A549 (cell line): ENCODE data around the gene NTM. TPM values are rescaled to one million over a fixed set of nuclear protein-coding genes. Genes with fewer than 3 reads are reported as not detected.

Source experiments
- ATAC-seq, 2 experiments: fragments of 200-7000 bp in 1 of 2; fragments of >200 bp in 1 of 2; cut with Nextera tagmentation in 1 of 2; cut with Tn5 transposase in 1 of 2; 3 replicates each; pipeline versions ENCODE4 v1.8.0 to v1.9.1; 2018 to 2020; ENCODE audit warnings: mild to moderate bottlenecking in 1 of 2, moderate library complexity in 1 of 2
- CTCF ChIA-PET: fragments of 300-600 bp; sonication (Branson Sonifier 250); formaldehyde crosslinking; extraction: SDS; loops from one replicate; lab custom pipeline; 2021; ENCODE audit warnings: antibody characterized with exemption, inconsistent platforms; lab: Yijun Ruan, JAX
- POLR2A ChIA-PET: fragments of 350-600 bp; formaldehyde crosslinking; extraction: SDS; loops from one replicate; lab custom pipeline; 2021; ENCODE audit warnings: antibody characterized with exemption, inconsistent platforms; lab: Yijun Ruan, JAX
- DNase-seq, 2 experiments: peaks; one replicate each; pipeline versions ENCODE4 v3.0.0 to v3.0.0-alpha.2; 2011 to 2016; ENCODE audit warnings: low read depth in 1 of 2, low spot score in 1 of 2
- FAIRE-seq: peaks from 2 replicates; lab custom pipeline; 2011; peaks lifted over from hg19 to GRCh38; lab: Jason Lieb, UNC
- H3K27ac ChIP-seq, 2 experiments: fragments of >200 bp; sonication (Bioruptor Twin); formaldehyde crosslinking; 3 replicates each; pipeline ENCODE4 v1.5.1; 2016 to 2017
- H3K4me1 ChIP-seq: fragments of >200 bp; sonication (Bioruptor Twin); formaldehyde crosslinking; 3 replicates; pipeline ENCODE4 v1.6.1; 2016
- H3K4me2 ChIP-seq: fragments of >200 bp; sonication (Bioruptor Twin); formaldehyde crosslinking; 3 replicates; pipeline ENCODE4 v1.6.1; 2016
- H3K4me3 ChIP-seq: fragments of >200 bp; sonication (Bioruptor Twin); formaldehyde crosslinking; 3 replicates; pipeline ENCODE4 v1.5.1; 2016
- H3K9me3 ChIP-seq: fragments of >200 bp; sonication (Bioruptor Twin); formaldehyde crosslinking; 3 replicates; pipeline ENCODE4 v1.6.1; 2016
- BHLHE40 ChIP-seq: IDR thresholded peaks from 2 replicates; pipeline ENCODE4 v1.6.1; 2012; ENCODE audit warnings: low read depth, low read length, inconsistent platforms
- CBX2 ChIP-seq: fragments of 200-600 bp; sonication (generic); IDR thresholded peaks from 2 replicates; pipeline ENCODE4 v1.6.1; 2016; ENCODE audit warnings: low read depth, mild to moderate bottlenecking, borderline replicate concordance
- CBX8 ChIP-seq: fragments of 200-600 bp; sonication (generic); IDR thresholded peaks from 2 replicates; pipeline ENCODE4 v1.6.1; 2016
- CHD4 ChIP-seq: fragments of 200-600 bp; sonication (generic); IDR thresholded peaks from 2 replicates; pipeline ENCODE4 v1.6.1; 2016; ENCODE audit warnings: antibody characterized with exemption, mild to moderate bottlenecking, borderline replicate concordance
- EHMT2 ChIP-seq: fragments of 200-600 bp; sonication (generic); IDR thresholded peaks from 2 replicates; pipeline ENCODE4 v1.6.1; 2016; ENCODE audit warnings: antibody characterized with exemption, low read depth, mild to moderate bottlenecking, moderate library complexity
- EP300 ChIP-seq, 2 experiments: fragments of >200 bp; sonication (Bioruptor Twin); formaldehyde crosslinking; IDR thresholded peaks; 2 replicates in 1 of 2; 3 replicates in 1 of 2; pipeline ENCODE4 v1.6.1; 2016 to 2017
- GATA3 ChIP-seq: IDR thresholded peaks from 2 replicates; pipeline ENCODE4 v1.6.1; 2012; ENCODE audit warnings: borderline replicate concordance
- HDAC2 ChIP-seq: fragments of 200-600 bp; sonication (generic); IDR thresholded peaks from 2 replicates; pipeline ENCODE4 v1.6.1; 2016
- HOXB13 ChIP-seq: fragments of 250-450 bp; sonication (Bioruptor Pico); IDR thresholded peaks from 2 replicates; pipeline ENCODE4 v1.5.0; 2020; ENCODE audit warnings: low read depth, mild to moderate bottlenecking, moderate library complexity
- JUNB ChIP-seq: fragments of >200 bp; sonication (Bioruptor Twin); formaldehyde crosslinking; IDR thresholded peaks from 2 replicates; pipeline ENCODE4 v1.6.1; 2016
- MYC ChIP-seq: IDR thresholded peaks from 2 replicates; pipeline ENCODE4 v1.6.1; 2012; ENCODE audit warnings: mild to moderate bottlenecking, inconsistent platforms, low read length, improper control_type of control experiment, borderline replicate concordance
- NFE2L2 ChIP-seq: fragments of 150-350 bp; conservative IDR thresholded peaks from 2 replicates; pipeline ENCODE4 v1.6.1; 2014; ENCODE audit warnings: low read length
- NPAS2 ChIP-seq: fragments of 250-450 bp; sonication (Bioruptor Pico); IDR thresholded peaks from 2 replicates; pipeline ENCODE4 v1.8.0; 2022; ENCODE audit warnings: mild to moderate bottlenecking, moderate library complexity, borderline replicate concordance
- PHF8 ChIP-seq: fragments of 200-600 bp; sonication (generic); IDR thresholded peaks from 2 replicates; pipeline ENCODE4 v1.6.1; 2016; ENCODE audit warnings: low read depth, mild to moderate bottlenecking, antibody characterized with exemption, moderate library complexity, borderline replicate concordance
- POLR2A ChIP-seq: IDR thresholded peaks from 2 replicates; pipeline ENCODE4 v1.6.1; 2012; ENCODE audit warnings: mild to moderate bottlenecking, low read length
- RAD21 ChIP-seq, 2 experiments: fragments of >200 bp in 1 of 2; sonication (Bioruptor Twin) in 1 of 2; formaldehyde crosslinking in 1 of 2; IDR thresholded peaks in 1 of 2; conservative IDR thresholded peaks in 1 of 2; 2 replicates in 1 of 2; 3 replicates in 1 of 2; pipeline ENCODE4 v1.6.1; 2012 to 2018; ENCODE audit warnings: inconsistent platforms in 1 of 2
- RARB ChIP-seq: fragments of 250-450 bp; sonication (Bioruptor Pico); IDR thresholded peaks from 2 replicates; pipeline ENCODE4 v1.8.0; 2021; ENCODE audit warnings: mild to moderate bottlenecking, moderate library complexity
- RCOR1 ChIP-seq: fragments of 150-350 bp; IDR thresholded peaks from 2 replicates; pipeline ENCODE4 v1.6.1; 2014; ENCODE audit warnings: antibody characterized with exemption, low read length, low read depth
- ZFP36 ChIP-seq: fragments of 450-650 bp; IDR thresholded peaks from 2 replicates; pipeline ENCODE4 v1.6.1; 2014; ENCODE audit warnings: borderline replicate concordance; ENCODE audit not compliant: partially characterized antibody
- ZSCAN20 ChIP-seq: fragments of 250-450 bp; sonication (Bioruptor Pico); IDR thresholded peaks from 2 replicates; pipeline ENCODE4 v1.8.0; 2022; ENCODE audit warnings: mild to moderate bottlenecking, moderate library complexity
- WGBS: methylation state at CpG from one replicate; pipeline ENCODE4 v1.1.6; 2017; ENCODE audit errors: missing lambda C conversion rate; 5-methylcytosine and 5-hydroxymethylcytosine counted together
- polyA plus RNA-seq, 4 experiments: library from polyadenylated mRNA; depleted of rRNA in 3 of 4; stranded (reverse); fragments of >200 nt; fragmentation: RNase III in 1 of 4; extraction: RNeasy Plus Mini Kit Qiagen cat#74134 plus additional on column Dnase treatment in 1 of 4; gene quantifications; 2 replicates in 3 of 4; 3 replicates in 1 of 4; pipeline ENCODE4 v1.2.3, GENCODE V29; 2011 to 2017
- TF ChIP-seq, protein P1 (sequence below): IDR thresholded peaks from 2 replicates; pipeline ENCODE4 v1.6.1; 2012

NTM gene
- polyA plus RNA-seq, 2 of the 4 experiments (the other 2 are of a cell fraction) = not detected

DNA sequence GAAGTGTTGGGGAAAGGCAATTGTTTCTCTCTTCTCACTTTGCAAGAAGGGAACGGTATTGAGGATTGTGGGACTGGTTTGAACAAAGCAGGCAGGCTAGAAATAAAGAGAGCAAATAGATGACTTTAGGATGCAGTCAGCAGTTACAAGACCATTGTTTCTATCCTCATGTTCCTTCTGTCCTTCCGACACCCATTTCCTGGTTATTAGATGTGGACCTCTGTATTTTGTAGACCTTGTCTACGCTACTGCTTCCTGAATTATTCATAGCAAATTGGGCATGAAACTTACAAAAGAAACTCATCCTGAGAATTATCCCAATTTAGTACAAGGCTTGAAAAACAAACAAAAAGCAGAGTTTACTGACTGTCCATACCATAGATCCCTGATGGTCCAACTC, 656.3 kb downstream of the NTM start:
- H3K27ac ChIP-seq = no peak overlapping the region
- H3K4me2 ChIP-seq = no peak overlapping the region
- ChIA-PET CTCF (no interaction called here), POLR2A (no interaction called here)
- H3K4me3 ChIP-seq = no peak overlapping the region
- DNase-seq (no peak), FAIRE-seq (no peak), ATAC-seq (no peak)
- H3K9me3 ChIP-seq = no peaks in the 10 kb centered on the region
- 28% methylated on average over 3 of the region's 3 CpGs for WGBS
- H3K4me1 ChIP-seq = no peaks in the 10 kb centered on the region
- TF ChIP-seq GATA3 = no peak
- TF ChIP-seq CHD4 = no peak
- no peak for TF ChIP-seq RAD21 (conservative IDR thresholded peaks at IDR 0.05 in 1 of 2, IDR thresholded peaks at IDR 0.05 in 1 of 2)
- TF ChIP-seq, all 56 proteins: peak for 0

DNA sequence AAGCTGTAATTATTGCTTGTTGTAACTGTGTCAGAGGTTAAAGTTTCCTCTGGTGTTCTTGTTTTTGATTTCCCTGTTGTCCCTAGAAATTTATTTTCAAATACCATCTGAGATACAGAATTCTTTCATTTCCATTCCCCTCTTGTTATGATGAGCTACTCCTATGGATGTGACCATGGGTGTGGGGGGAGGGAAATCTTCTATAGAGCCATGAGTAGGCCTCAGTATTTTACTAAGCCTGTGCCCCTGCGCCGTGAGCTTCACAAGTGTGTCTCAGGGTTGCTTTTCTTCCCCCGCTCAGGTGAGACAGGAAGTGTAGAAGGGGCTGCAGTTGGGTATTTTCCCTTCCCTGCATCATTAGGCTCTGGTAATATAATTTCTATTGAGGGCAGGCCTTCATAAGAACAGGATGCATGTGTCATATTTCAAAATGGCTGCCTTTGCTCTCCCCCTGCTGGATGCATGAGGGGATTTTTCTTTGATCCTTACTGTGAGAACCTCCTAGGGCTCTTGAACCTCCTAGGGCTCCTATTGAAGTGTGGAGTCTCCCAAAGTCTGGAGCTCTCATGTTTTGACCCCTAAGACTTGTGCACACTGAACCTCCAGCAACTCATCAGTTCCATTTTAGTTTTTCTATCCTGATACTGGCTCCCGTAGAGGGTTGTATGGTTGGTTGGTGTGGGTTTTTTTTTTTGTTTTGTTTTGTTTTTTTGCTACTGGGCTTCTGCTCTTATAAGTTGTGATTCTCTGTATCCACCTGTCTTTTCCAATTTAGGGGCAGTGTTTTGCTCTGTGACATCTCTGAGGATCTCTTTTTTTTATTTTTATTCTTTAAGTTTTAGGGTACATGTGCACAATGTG, 658.2 kb downstream of the NTM start:
- no peak overlapping the region for H3K4me3 ChIP-seq
- 21% methylated on average over 4 of the region's 4 CpGs for WGBS
- TF ChIP-seq BHLHE40 (no peak), RAD21 (conservative IDR thresholded peaks at IDR 0.05 in 1 of 2, IDR thresholded peaks at IDR 0.05 in 1 of 2) (peak in 1 of 2 experiments; percentile 26; a peak in 1 of 5 replicates)
- ATAC-seq (peak in 1 of 2 experiments; percentile 60; a peak in 2 of 6 replicates), DNase-seq (peak in 1 of 2 experiments; percentile 29), FAIRE-seq (no peak)
- no peaks in the 10 kb centered on the region for H3K9me3 ChIP-seq
- no peaks in the 10 kb centered on the region for H3K4me1 ChIP-seq
- ChIA-PET CTCF (no interaction called here), POLR2A (no interaction called here)
- no peak overlapping the region for H3K27ac ChIP-seq
- no peak overlapping the region for H3K4me2 ChIP-seq

DNA sequence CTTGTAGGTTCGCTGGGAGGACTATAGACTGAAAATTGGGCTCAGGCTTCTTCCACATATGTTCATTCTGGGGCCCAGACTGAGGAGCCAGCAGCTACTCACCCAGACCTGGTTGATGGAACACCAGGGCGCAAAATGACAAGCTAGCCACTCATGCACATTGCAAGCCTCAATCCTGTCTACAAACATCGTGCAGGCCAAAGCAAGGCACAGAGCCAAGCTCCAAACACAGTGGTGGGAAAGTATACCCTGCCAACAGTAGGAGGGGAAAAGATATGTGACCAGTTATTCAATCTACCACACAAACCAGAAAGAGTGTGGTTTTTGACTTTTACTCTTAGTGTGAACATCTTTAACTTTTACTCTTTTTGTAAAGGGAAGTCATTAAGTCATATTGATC, 660.5 kb downstream of the NTM start:
- Histone ChIP-seq H3K4me3 (no peak overlapping the region), H3K4me2 (no peak overlapping the region), H3K27ac (no peak overlapping the region), H3K4me1 (no peaks in the 10 kb centered on the region), H3K9me3 (no peaks in the 10 kb centered on the region)
- TF ChIP-seq EHMT2 = no peak
- no peak for TF ChIP-seq CBX2
- no peak for TF ChIP-seq GATA3
- TF ChIP-seq HOXB13 (CRISPR knock-in tag) = no peak
- no peak for TF ChIP-seq POLR2A
- TF ChIP-seq EP300 (IDR thresholded peaks at IDR 0.05) = no peak
- no peak for TF ChIP-seq HDAC2
- TF ChIP-seq RARB (CRISPR knock-in tag) = no peak
- CTCF ChIA-PET = no interaction called here
- DNase-seq (no peak), ATAC-seq (no peak), FAIRE-seq (no peak)
- POLR2A ChIA-PET = no interaction called here
- WGBS = 0% methylated on average over 3 of the region's 3 CpGs

DNA sequence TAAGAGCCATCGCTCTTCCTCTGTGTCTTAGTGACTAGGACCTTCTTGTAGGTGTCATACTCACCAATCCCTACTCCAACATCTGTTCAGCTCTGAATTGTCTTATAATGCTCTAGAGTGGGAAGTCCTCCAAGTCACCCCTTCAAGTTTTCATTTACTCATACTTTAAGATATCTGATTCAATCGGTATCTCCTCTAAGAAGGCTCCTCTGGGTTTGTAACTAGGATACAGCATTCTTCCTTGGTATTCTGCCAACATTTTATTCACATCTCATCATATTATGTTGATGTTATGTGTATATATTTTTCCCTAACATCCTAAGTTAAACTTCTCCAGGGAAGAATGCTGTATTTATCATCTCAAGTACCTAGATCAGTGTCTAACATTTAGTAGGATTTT, 662.1 kb downstream of the NTM start:
- WGBS = 0% methylated on average over 2 of the region's 2 CpGs
- ATAC-seq = no peak
- TF ChIP-seq CHD4 (no peak), ZFP36 (no peak), RCOR1 (no peak), PHF8 (no peak), NFE2L2 (no peak), RARB (CRISPR knock-in tag) (no peak), RAD21 (conservative IDR thresholded peaks at IDR 0.05 in 1 of 2, IDR thresholded peaks at IDR 0.05 in 1 of 2) (no peak), NPAS2 (CRISPR knock-in tag) (no peak), CBX8 (no peak), JUNB (no peak), MYC (no peak), BHLHE40 (no peak), ZSCAN20 (CRISPR knock-in tag) (no peak)
- TF ChIP-seq, protein P1, sequence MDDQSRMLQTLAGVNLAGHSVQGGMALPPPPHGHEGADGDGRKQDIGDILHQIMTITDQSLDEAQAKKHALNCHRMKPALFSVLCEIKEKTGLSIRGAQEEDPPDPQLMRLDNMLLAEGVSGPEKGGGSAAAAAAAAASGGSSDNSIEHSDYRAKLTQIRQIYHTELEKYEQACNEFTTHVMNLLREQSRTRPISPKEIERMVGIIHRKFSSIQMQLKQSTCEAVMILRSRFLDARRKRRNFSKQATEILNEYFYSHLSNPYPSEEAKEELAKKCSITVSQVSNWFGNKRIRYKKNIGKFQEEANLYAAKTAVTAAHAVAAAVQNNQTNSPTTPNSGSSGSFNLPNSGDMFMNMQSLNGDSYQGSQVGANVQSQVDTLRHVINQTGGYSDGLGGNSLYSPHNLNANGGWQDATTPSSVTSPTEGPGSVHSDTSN = no peak
- no peak overlapping the region for H3K4me3 ChIP-seq
- CTCF ChIA-PET = no interaction called here
- H3K9me3 ChIP-seq = no peaks in the 10 kb centered on the region
- FAIRE-seq = no peak
- no peak for DNase-seq
- no peak overlapping the region for H3K27ac ChIP-seq
- no peak overlapping the region for H3K4me2 ChIP-seq
- POLR2A ChIA-PET = no interaction called here
- no peaks in the 10 kb centered on the region for H3K4me1 ChIP-seq
